H1 (cell line): ENCODE results near the gene FKBP5.

ENCODE experiments used
- BCL11A ChIP-seq, 2 experiments: IDR thresholded peaks; one replicate each; pipeline ENCODE4 v1.6.1; 2011; ENCODE audit warnings: low read depth in 2 of 2, low read length in 2 of 2, mild to moderate bottlenecking in 2 of 2
- CEBPB ChIP-seq: IDR thresholded peaks from 2 replicates; pipeline ENCODE4 v1.6.1; 2012; ENCODE audit warnings: low read depth, low read length
- GABPA ChIP-seq: IDR thresholded peaks from 2 replicates; pipeline ENCODE4 v1.6.1; 2011; ENCODE audit warnings: mild to moderate bottlenecking, low read length, moderate library complexity, borderline replicate concordance; ENCODE audit not compliant: insufficient read depth
- POLR2AphosphoS5 ChIP-seq: IDR thresholded peaks from 2 replicates; pipeline ENCODE4 v1.6.1; 2011; ENCODE audit warnings: low read depth, low read length
- TCF12 ChIP-seq: IDR thresholded peaks from 2 replicates; pipeline ENCODE4 v1.6.1; 2011; ENCODE audit warnings: low read depth, mild to moderate bottlenecking, low read length
- TF ChIP-seq, protein P1 (sequence below), 3 experiments: IDR thresholded peaks; 1 replicate in 2 of 3; 2 replicates in 1 of 3; pipeline versions ENCODE4 v1.5.1 to v1.6.1; 2011; ENCODE audit warnings: low read length in 3 of 3, mild to moderate bottlenecking in 3 of 3, inconsistent platforms in 2 of 3, low read depth in 1 of 3, moderate library complexity in 1 of 3; ENCODE audit not compliant: insufficient read depth in 1 of 3; ENCODE audit errors: control extremely low read depth in 1 of 3
- TF ChIP-seq, protein P2 (sequence below): IDR thresholded peaks from 2 replicates; pipeline ENCODE4 v1.6.1; 2011; ENCODE audit warnings: low read length, improper control_type of control experiment

DNA sequence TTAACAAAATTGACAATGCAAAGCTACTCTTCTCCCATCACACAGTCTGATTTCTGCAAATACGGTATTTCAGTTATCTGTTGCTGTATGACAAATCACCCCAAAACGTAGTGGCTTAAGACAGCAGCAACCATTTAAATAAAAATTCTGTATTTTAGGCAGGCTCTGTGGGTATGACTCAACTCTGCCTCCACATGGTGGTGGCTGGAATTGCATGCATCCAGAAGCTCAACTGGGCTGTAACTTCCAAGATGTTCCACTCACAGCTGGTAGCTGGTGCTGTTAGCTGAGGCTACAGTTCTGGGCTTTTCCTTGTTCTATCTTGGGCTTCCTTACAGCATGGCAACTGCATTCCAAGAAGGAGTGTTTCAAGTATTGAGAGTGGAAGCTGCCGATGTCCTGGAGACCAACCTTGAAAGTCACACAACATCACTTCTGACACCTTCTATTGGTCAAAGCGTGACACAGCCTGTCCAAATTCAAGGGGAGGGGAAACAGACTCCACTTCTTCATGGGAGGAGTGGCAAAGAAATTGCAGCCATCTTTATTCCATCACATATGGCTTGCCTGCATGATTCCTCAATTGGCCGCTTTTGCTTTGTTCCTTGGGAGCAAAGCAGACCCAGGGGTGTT lies 136.3 kb downstream of the FKBP5 start:
- TF ChIP-seq, protein P1, sequence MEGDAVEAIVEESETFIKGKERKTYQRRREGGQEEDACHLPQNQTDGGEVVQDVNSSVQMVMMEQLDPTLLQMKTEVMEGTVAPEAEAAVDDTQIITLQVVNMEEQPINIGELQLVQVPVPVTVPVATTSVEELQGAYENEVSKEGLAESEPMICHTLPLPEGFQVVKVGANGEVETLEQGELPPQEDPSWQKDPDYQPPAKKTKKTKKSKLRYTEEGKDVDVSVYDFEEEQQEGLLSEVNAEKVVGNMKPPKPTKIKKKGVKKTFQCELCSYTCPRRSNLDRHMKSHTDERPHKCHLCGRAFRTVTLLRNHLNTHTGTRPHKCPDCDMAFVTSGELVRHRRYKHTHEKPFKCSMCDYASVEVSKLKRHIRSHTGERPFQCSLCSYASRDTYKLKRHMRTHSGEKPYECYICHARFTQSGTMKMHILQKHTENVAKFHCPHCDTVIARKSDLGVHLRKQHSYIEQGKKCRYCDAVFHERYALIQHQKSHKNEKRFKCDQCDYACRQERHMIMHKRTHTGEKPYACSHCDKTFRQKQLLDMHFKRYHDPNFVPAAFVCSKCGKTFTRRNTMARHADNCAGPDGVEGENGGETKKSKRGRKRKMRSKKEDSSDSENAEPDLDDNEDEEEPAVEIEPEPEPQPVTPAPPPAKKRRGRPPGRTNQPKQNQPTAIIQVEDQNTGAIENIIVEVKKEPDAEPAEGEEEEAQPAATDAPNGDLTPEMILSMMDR (IDR thresholded peaks at IDR 0.05; ENCODE audit: control extremely low read depth in 1 of 3, insufficient read depth in 1 of 3, low read depth in 1 of 3, low read length in 3 of 3): peak; percentile 76 to 94 (median 83)
- no peak for TF ChIP-seq CEBPB
- no peak for TF ChIP-seq TCF12
- TF ChIP-seq POLR2AphosphoS5: no peak
- TF ChIP-seq, protein P2, sequence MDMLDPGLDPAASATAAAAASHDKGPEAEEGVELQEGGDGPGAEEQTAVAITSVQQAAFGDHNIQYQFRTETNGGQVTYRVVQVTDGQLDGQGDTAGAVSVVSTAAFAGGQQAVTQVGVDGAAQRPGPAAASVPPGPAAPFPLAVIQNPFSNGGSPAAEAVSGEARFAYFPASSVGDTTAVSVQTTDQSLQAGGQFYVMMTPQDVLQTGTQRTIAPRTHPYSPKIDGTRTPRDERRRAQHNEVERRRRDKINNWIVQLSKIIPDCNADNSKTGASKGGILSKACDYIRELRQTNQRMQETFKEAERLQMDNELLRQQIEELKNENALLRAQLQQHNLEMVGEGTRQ: no peak
- no peak for TF ChIP-seq GABPA
- TF ChIP-seq BCL11A (IDR thresholded peaks at IDR 0.05; ENCODE audit: low read depth in 2 of 2, low read length in 2 of 2): no peak
